Cardiac fibroblast (primary cell): ENCODE data around the gene RELN.

Experiments used
- DNase-seq, 2 donors: peaks; one replicate each; pipeline versions ENCODE4 v3.0.0 to v3.0.0-alpha.2; 2010; ENCODE audit warnings: low read depth in 2 of 2
- H3K4me3 ChIP-seq, 2 donors: replicated peaks in 1 of 2; 1 replicate in 1 of 2; 2 replicates in 1 of 2; pipeline ENCODE4 v1.5.1; 2011; ENCODE audit warnings: low read depth in 2 of 2, low read length in 2 of 2, mild to moderate bottlenecking in 2 of 2, moderate library complexity in 1 of 2
- CTCF ChIP-seq: IDR thresholded peaks from one replicate; pipeline ENCODE4 v1.5.1; 2011; ENCODE audit warnings: low read depth, mild to moderate bottlenecking, low read length, inconsistent platforms

The RELN gene

GRCh38 chr7:103813970-103814369 lies 175.5 kb downstream of the RELN start:
- DNase-seq, result no peak
- no peak for TF ChIP-seq CTCF
- no peak overlapping the region for H3K4me3 ChIP-seq

- DNase-seq, result no peak
- no peak overlapping the region for H3K4me3 ChIP-seq
- no peak for TF ChIP-seq CTCF
Measured at GRCh38 chr7:103811997-103812396, 177.5 kb downstream of the RELN start.

GRCh38 chr7:103811290-103811689 lies 178.2 kb downstream of the RELN start:
- TF ChIP-seq CTCF, result no peak
- no peak overlapping the region for H3K4me3 ChIP-seq
- no peak for DNase-seq

GRCh38 chr7:103810112-103810744 lies 179.2 kb downstream of the RELN start:
- peak in 1 of 2 donors; percentile 11 for DNase-seq
- no peak for TF ChIP-seq CTCF
- H3K4me3 ChIP-seq, result no peak overlapping the region

- TF ChIP-seq CTCF, result no peak
- no peak for DNase-seq
- H3K4me3 ChIP-seq, result no peak overlapping the region
Measured at GRCh38 chr7:103809229-103809994, 180.0 kb downstream of the RELN start.

GRCh38 chr7:103805346-103805745 lies 184.1 kb downstream of the RELN start:
- peak in 1 of 2 donors; percentile 10 for DNase-seq
- no peak overlapping the region for H3K4me3 ChIP-seq
- no peak for TF ChIP-seq CTCF

GRCh38 chr7:103803631-103804030 lies 185.8 kb downstream of the RELN start:
- no peak for TF ChIP-seq CTCF
- no peak for DNase-seq
- no peak overlapping the region for H3K4me3 ChIP-seq
